ENCODE data around the gene CUX1.

Gene CUX1

GRCh38 chr7:101957744-101958525 lies 140.5 kb downstream of the CUX1 start:
- DNase-seq (ENCODE audit: low spot score), result no peak

- no peak for DNase-seq (ENCODE audit: low spot score)
Measured at GRCh38 chr7:101959342-101959741, 141.9 kb downstream of the CUX1 start.

GRCh38 chr7:101959829-101960228 lies 142.4 kb downstream of the CUX1 start:
- no peak for DNase-seq (ENCODE audit: low spot score)

- DNase-seq (ENCODE audit: low spot score), result no peak
Measured at GRCh38 chr7:101960323-101960722, 142.9 kb downstream of the CUX1 start.

- DNase-seq (ENCODE audit: low spot score), result no peak
Measured at GRCh38 chr7:101960985-101961708, 143.7 kb downstream of the CUX1 start.

GRCh38 chr7:101961811-101962210 lies 144.4 kb downstream of the CUX1 start:
- no peak for DNase-seq (ENCODE audit: low spot score)

- DNase-seq (ENCODE audit: low spot score), result no peak
Measured at GRCh38 chr7:101963693-101964092, 146.3 kb downstream of the CUX1 start.

- DNase-seq (ENCODE audit: low spot score), result peak; percentile 42
Measured at GRCh38 chr7:101964680-101965452, 147.4 kb downstream of the CUX1 start.

- DNase-seq (ENCODE audit: low spot score), result no peak
Measured at GRCh38 chr7:101968720-101969466, 151.5 kb downstream of the CUX1 start.

- no peak for DNase-seq (ENCODE audit: low spot score)
Measured at GRCh38 chr7:101969997-101970585, 152.7 kb downstream of the CUX1 start.

GRCh38 chr7:101970801-101971200 lies 153.4 kb downstream of the CUX1 start:
- no peak for DNase-seq (ENCODE audit: low spot score)

- no peak for DNase-seq (ENCODE audit: low spot score)
Measured at GRCh38 chr7:101971457-101971856, 154.0 kb downstream of the CUX1 start.

- no peak for DNase-seq (ENCODE audit: low spot score)
Measured at GRCh38 chr7:101972627-101973026, 155.2 kb downstream of the CUX1 start.

GRCh38 chr7:101973130-101973529 lies 155.7 kb downstream of the CUX1 start:
- DNase-seq (ENCODE audit: low spot score), result no peak

GRCh38 chr7:101974393-101974792 lies 157.0 kb downstream of the CUX1 start:
- no peak for DNase-seq (ENCODE audit: low spot score)

GRCh38 chr7:101975046-101975445 lies 157.6 kb downstream of the CUX1 start:
- DNase-seq (ENCODE audit: low spot score), result no peak

GRCh38 chr7:101976411-101976810 lies 159.0 kb downstream of the CUX1 start:
- DNase-seq (ENCODE audit: low spot score), result no peak

GRCh38 chr7:101977249-101977648 lies 159.8 kb downstream of the CUX1 start:
- no peak for DNase-seq (ENCODE audit: low spot score)

GRCh38 chr7:101978683-101979082 lies 161.3 kb downstream of the CUX1 start:
- peak; percentile 57 for DNase-seq (ENCODE audit: low spot score)

- no peak for DNase-seq (ENCODE audit: low spot score)
Measured at GRCh38 chr7:101983147-101983811, 165.9 kb downstream of the CUX1 start.
